Stimulated activated CD4-positive, alpha-beta T cell treated with anti-CD3 and anti-CD28 coated beads, Interleukin-4, amount 100 ng/mL, for 4 hours (primary cell): ENCODE data around the gene TAGLN.

Experiments used
- DNase-seq, 2 experiments: peaks; one replicate each; pipeline ENCODE4 v3.0.0-alpha.2; 2020

TAGLN gene

GRCh38 chr11:117217141-117218084 is 18.2 kb downstream of the TAGLN start:
- DNase-seq = no peak

- no peak for DNase-seq
Observed at GRCh38 chr11:117218133-117218915, 19.2 kb downstream of the TAGLN start.

- DNase-seq = no peak
Observed at GRCh38 chr11:117219001-117219400, 19.8 kb downstream of the TAGLN start.

- DNase-seq = no peak
Observed at GRCh38 chr11:117219455-117219854, 20.3 kb downstream of the TAGLN start.

GRCh38 chr11:117219995-117220394 is 20.8 kb downstream of the TAGLN start:
- no peak for DNase-seq

- no peak for DNase-seq
Observed at GRCh38 chr11:117220568-117220967, 21.4 kb downstream of the TAGLN start.

GRCh38 chr11:117220999-117221774 is 22.0 kb downstream of the TAGLN start:
- DNase-seq = no peak

- DNase-seq = no peak
Observed at GRCh38 chr11:117221775-117222517, 22.8 kb downstream of the TAGLN start.

GRCh38 chr11:117222991-117223740 is 24.0 kb downstream of the TAGLN start:
- no peak for DNase-seq

GRCh38 chr11:117223741-117224689 is 24.8 kb downstream of the TAGLN start:
- DNase-seq = no peak

- DNase-seq = no peak
Observed at GRCh38 chr11:117225553-117226170, 26.5 kb downstream of the TAGLN start.

- peak in 1 of 2 experiments; percentile 29 for DNase-seq
Observed at GRCh38 chr11:117226388-117227385, 27.5 kb downstream of the TAGLN start.

GRCh38 chr11:117228091-117228490 is 28.9 kb downstream of the TAGLN start:
- DNase-seq = no peak

GRCh38 chr11:117229411-117229810 is 30.2 kb downstream of the TAGLN start:
- no peak for DNase-seq

GRCh38 chr11:117229931-117230285 is 30.7 kb downstream of the TAGLN start:
- DNase-seq = no peak

- DNase-seq = peak; percentile 25 to 63
Observed at GRCh38 chr11:117230286-117230961, 31.3 kb downstream of the TAGLN start.

GRCh38 chr11:117230999-117231841 is 32.0 kb downstream of the TAGLN start:
- no peak for DNase-seq
